ENCODE results near the gene XCL2. TPM values are rescaled to one million over a fixed set of nuclear protein-coding genes. Genes with fewer than 3 reads are reported as not detected.

Gene XCL2
- total RNA-seq, 1 donor from 2014 or later, result not detected

DNA sequence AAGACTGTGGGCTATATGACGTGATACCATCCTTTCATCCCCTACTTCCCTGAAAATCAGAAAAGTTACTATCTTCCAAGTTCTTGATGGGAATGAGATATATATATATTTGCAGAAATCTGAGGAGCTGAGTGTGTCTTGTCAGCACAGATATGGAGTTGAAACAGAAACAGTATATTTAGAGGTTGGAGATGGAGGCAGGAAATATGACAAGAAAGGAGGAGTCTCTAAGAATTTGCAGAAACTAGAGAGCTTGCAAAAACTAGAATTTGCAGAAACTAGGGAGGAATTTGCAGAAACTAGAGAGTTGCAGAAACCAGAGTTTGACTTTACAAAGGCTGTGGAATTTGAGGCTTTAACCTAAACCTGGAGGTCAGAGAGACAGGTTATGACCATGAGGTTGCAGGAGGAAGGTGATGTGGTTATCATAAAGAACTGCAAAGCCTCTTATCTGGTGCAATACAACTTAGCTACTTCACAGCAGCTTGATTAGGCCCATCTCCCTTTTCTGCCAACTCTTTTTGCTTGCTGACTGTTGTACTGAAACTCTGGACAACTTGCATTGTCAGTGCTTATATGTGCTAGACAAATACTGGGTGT is 22.3 kb downstream of the XCL2 start:
- H3K27me3 ChIP-seq, result no peaks in the 10 kb centered on the region
- H3K36me3 Mint-ChIP-seq, result no peaks in the 10 kb centered on the region
- H3F3A ChIP-seq (ENCODE audit: low read depth), result no peaks in the 10 kb centered on the region
- H3K27me3 Mint-ChIP-seq (ENCODE audit: insufficient read depth, low read depth), result no peaks in the 10 kb centered on the region
- H3K9ac ChIP-seq, result no peak overlapping the region
- H3K79me2 ChIP-seq (ENCODE audit: low read depth), result no peaks in the 10 kb centered on the region
- no peak for TF ChIP-seq EZH2phosphoT487 (IDR thresholded peaks at IDR 0.05)
- H4K20me1 ChIP-seq (ENCODE audit: low read depth), result no peaks in the 10 kb centered on the region
- H3K9me3 ChIP-seq (ENCODE audit: low read depth), result peaks cover 5% of the 10 kb centered on the region
- H3K27ac ChIP-seq, result no peak overlapping the region
- no peak overlapping the region for H3K4me2 ChIP-seq
- peaks cover 9% of the 10 kb centered on the region for H3K9me3 Mint-ChIP-seq
- no peak overlapping the region for H3K4me3 Mint-ChIP-seq
- H2AFZ ChIP-seq (replicated peaks), result no peak overlapping the region
- no peak for DNase-seq (ENCODE audit: low spot score)
- H3K4me1 ChIP-seq, result peaks cover 11% of the 10 kb centered on the region
- no peak overlapping the region for H3K4me3 ChIP-seq
- H3K36me3 ChIP-seq, result no peaks in the 10 kb centered on the region
- peaks cover 5% of the 10 kb centered on the region for H3K4me1 Mint-ChIP-seq
- no peak overlapping the region for H3K27ac Mint-ChIP-seq

- Histone ChIP-seq H3K4me3 (no peak overlapping the region), H3K9ac (no peak overlapping the region), H3K27ac (no peak overlapping the region), H4K20me1 (ENCODE audit: low read depth) (no peaks in the 10 kb centered on the region), H3K9me3 (ENCODE audit: low read depth) (peaks cover 5% of the 10 kb centered on the region), H3F3A (ENCODE audit: low read depth) (no peaks in the 10 kb centered on the region), H3K27me3 (no peaks in the 10 kb centered on the region), H3K4me1 (peaks cover 11% of the 10 kb centered on the region), H3K4me2 (no peak overlapping the region), H3K36me3 (no peaks in the 10 kb centered on the region), H2AFZ (replicated peaks) (no peak overlapping the region), H3K79me2 (ENCODE audit: low read depth) (no peaks in the 10 kb centered on the region)
- Mint-ChIP-seq H3K4me1 (peaks cover 5% of the 10 kb centered on the region), H3K27me3 (ENCODE audit: insufficient read depth, low read depth) (no peaks in the 10 kb centered on the region), H3K4me3 (no peak overlapping the region), H3K36me3 (no peaks in the 10 kb centered on the region), H3K27ac (no peak overlapping the region), H3K9me3 (peaks cover 9% of the 10 kb centered on the region)
- no peak for DNase-seq (ENCODE audit: low spot score)
- TF ChIP-seq CTCF (IDR thresholded peaks at IDR 0.05) (no peak), EZH2 (IDR thresholded peaks at IDR 0.05) (no peak), EZH2phosphoT487 (IDR thresholded peaks at IDR 0.05) (no peak)
Observed at GRCh38 chr1:168520832-168521231, 23.0 kb downstream of the XCL2 start.

DNA sequence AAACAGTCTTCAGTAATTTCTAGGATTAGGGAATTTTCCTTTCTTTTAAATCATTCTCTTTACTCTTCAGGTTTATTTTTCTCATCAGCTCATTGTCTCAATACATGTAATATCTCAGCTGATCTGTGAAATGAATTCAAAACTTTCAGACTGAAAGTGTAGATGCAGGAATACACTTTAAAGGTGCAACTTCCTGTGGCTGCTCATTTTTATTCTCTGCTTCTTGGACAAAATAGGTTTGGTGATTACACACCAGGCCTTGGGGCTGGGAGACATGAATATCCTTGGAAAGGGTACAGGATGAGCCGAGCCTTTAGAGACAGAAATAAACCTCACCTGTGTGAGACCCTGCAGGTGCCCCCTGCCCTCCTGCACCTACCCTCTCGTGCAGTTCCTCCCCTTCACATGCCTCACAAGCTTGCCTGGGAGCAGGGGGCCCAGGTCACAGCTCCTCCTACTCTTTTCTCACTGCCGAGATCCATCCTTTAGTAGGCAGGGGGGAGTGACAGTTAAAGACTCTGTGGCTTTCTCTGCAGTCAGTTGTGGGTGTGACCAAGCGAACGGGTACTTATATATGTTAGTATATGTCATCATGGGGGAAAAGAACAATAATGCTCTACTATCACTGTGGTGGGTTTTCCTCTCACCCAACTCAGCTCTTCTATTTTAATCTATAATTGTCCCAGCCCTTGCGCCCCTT is 23.6 kb downstream of the XCL2 start:
- no peak overlapping the region for H3K4me3 Mint-ChIP-seq
- Histone ChIP-seq H3K79me2 (ENCODE audit: low read depth) (no peaks in the 10 kb centered on the region), H3K9ac (no peak overlapping the region), H3K9me3 (ENCODE audit: low read depth) (peaks cover 5% of the 10 kb centered on the region), H4K20me1 (ENCODE audit: low read depth) (no peaks in the 10 kb centered on the region), H3K36me3 (no peaks in the 10 kb centered on the region), H3K4me3 (no peak overlapping the region), H3K4me2 (no peak overlapping the region), H3F3A (ENCODE audit: low read depth) (no peaks in the 10 kb centered on the region), H3K27ac (no peak overlapping the region), H3K4me1 (peaks cover 11% of the 10 kb centered on the region), H2AFZ (replicated peaks) (no peak overlapping the region), H3K27me3 (no peaks in the 10 kb centered on the region)
- no peak for TF ChIP-seq EZH2phosphoT487 (IDR thresholded peaks at IDR 0.05)
- no peak for TF ChIP-seq CTCF (IDR thresholded peaks at IDR 0.05)
- no peak for TF ChIP-seq EZH2 (IDR thresholded peaks at IDR 0.05)
- H3K9me3 Mint-ChIP-seq, result peaks cover 9% of the 10 kb centered on the region
- no peaks in the 10 kb centered on the region for H3K36me3 Mint-ChIP-seq
- no peaks in the 10 kb centered on the region for H3K27me3 Mint-ChIP-seq (ENCODE audit: insufficient read depth, low read depth)
- peaks cover 5% of the 10 kb centered on the region for H3K4me1 Mint-ChIP-seq
- peak; percentile 7 for DNase-seq (ENCODE audit: low spot score)
- H3K27ac Mint-ChIP-seq, result no peak overlapping the region

DNA sequence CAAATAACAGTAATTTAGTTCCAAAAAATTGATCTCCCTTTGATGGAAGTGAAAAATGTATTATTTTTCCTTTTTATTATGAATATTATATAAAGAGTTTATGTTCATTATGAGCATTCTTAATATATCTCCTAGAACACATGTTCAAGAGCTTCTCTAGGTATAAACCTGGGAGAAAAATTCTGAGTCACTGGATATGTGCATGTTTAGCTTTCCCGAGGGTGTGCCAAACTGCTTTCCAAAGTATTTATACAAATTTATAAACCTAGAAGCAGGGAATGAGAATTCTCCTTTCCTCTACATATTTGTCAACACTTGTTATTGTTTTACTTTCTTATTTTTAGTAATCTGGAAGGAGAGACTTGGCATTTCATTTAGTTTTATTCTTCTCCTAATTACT is 25.0 kb downstream of the XCL2 start:
- no peaks in the 10 kb centered on the region for H3K27me3 Mint-ChIP-seq (ENCODE audit: insufficient read depth, low read depth)
- no peak overlapping the region for H3K27ac ChIP-seq

More for the DNA sequence above, 25.0 kb downstream of the XCL2 start:
- no peak overlapping the region for H3K27ac Mint-ChIP-seq
- H3K36me3 ChIP-seq, result no peaks in the 10 kb centered on the region
- H3F3A ChIP-seq (ENCODE audit: low read depth), result no peaks in the 10 kb centered on the region
- no peak overlapping the region for H2AFZ ChIP-seq (replicated peaks)
- H3K4me1 ChIP-seq, result peaks cover 11% of the 10 kb centered on the region
- H3K36me3 Mint-ChIP-seq, result no peaks in the 10 kb centered on the region
- no peak for DNase-seq (ENCODE audit: low spot score)
- no peak overlapping the region for H3K4me3 Mint-ChIP-seq
- H3K4me1 Mint-ChIP-seq, result peaks cover 5% of the 10 kb centered on the region
- H3K9me3 ChIP-seq (ENCODE audit: low read depth), result peaks cover 1% of the 10 kb centered on the region
- no peaks in the 10 kb centered on the region for H4K20me1 ChIP-seq (ENCODE audit: low read depth)
- H3K9ac ChIP-seq, result no peak overlapping the region
- no peak overlapping the region for H3K4me3 ChIP-seq
- no peak overlapping the region for H3K4me2 ChIP-seq
- H3K9me3 Mint-ChIP-seq, result peaks cover 5% of the 10 kb centered on the region
- no peak for TF ChIP-seq CTCF (IDR thresholded peaks at IDR 0.05)
- no peak for TF ChIP-seq EZH2 (IDR thresholded peaks at IDR 0.05)
- TF ChIP-seq EZH2phosphoT487 (IDR thresholded peaks at IDR 0.05), result no peak
- H3K79me2 ChIP-seq (ENCODE audit: low read depth), result no peaks in the 10 kb centered on the region
- H3K27me3 ChIP-seq, result no peaks in the 10 kb centered on the region

Measured in neural progenitor cell (in vitro differentiated cells).